GM19328 (cell line): ENCODE data around the gene TDRD6.

Experiments used
- ATAC-seq: cut with Tn5 transposase; IDR thresholded peaks from one replicate; pipeline ENCODE4 v1.9.1; 2021; ENCODE audit warnings: mild to moderate bottlenecking, moderate library complexity; ENCODE audit not compliant: unreplicated experiment

TDRD6 gene

GRCh38 chr6:46676604-46677313 lies 10.9 kb upstream of the TDRD6 start:
- no peak for ATAC-seq

GRCh38 chr6:46677314-46677654 lies 10.4 kb upstream of the TDRD6 start:
- no peak for ATAC-seq

- no peak for ATAC-seq
Observed at GRCh38 chr6:46684771-46685170, 2.9 kb upstream of the TDRD6 start.

GRCh38 chr6:46688117-46688965 lies 656 bp downstream of the TDRD6 start:
- ATAC-seq = no peak

DNA sequence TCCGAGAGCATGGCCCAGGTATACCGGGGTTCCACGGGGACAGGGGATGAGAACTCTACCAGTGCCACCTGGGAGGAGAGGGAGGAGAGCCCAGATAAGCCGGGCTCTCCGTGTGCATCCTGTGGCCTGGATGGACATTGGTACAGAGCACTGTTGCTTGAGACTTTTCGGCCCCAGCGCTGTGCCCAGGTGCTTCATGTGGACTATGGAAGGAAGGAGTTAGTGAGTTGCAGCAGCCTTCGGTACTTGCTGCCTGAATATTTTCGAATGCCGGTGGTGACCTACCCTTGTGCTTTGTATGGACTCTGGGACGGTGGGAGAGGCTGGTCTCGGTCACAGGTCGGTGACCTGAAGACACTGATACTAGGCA lies 1.3 kb downstream of the TDRD6 start:
- no peak for ATAC-seq

GRCh38 chr6:46689657-46690056 lies 2.0 kb downstream of the TDRD6 start:
- no peak for ATAC-seq

- no peak for ATAC-seq
Observed at GRCh38 chr6:46690141-46690755, 2.6 kb downstream of the TDRD6 start.

- no peak for ATAC-seq
Observed at GRCh38 chr6:46690911-46691451, 3.3 kb downstream of the TDRD6 start.

DNA sequence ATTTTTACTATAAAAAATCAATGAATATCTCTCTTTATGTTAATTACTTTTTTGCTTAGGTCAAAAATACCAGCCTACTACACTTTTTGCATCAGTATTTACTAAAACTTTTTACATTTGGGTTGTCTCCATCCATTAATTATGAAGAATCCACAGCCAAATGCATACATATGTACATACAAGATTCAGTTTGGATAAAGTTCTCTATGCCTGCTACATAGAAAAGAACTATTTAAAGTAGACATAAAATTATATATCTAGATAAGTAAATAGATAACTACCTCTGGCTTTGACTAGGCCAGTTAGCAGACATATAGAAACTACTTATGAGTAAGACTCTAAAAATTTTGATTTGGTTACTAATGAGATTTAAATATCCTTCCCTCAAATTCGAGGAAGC lies 12.3 kb downstream of the TDRD6 start:
- ATAC-seq = no peak

- ATAC-seq = no peak
Observed at GRCh38 chr6:46704562-46704961, 16.9 kb downstream of the TDRD6 start.

GRCh38 chr6:46706464-46706863 lies 18.8 kb downstream of the TDRD6 start:
- no peak for ATAC-seq

- ATAC-seq = no peak
Observed at GRCh38 chr6:46711491-46711890, 23.8 kb downstream of the TDRD6 start.

GRCh38 chr6:46715141-46715540 lies 27.5 kb downstream of the TDRD6 start:
- ATAC-seq = no peak

- no peak for ATAC-seq
Observed at GRCh38 chr6:46719099-46719498, 31.4 kb downstream of the TDRD6 start.

DNA sequence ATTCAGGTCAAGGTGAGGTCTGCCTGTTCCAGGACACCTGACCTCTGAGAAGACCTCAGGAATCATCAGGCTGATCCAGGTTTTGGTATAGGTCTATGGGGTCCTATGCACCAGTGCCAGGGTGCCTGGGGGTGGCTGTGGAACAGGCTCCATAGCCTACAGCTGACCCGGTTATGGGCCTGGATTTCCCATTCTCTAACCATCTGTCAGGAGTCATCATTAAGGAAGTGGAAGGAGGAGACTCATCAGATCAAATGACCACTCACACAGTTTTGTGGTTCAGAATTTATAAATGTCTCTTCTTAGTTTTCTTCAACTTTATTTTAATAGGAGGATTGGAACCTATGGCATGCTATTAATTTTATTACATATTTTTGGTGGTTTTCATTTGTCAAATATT lies 32.7 kb downstream of the TDRD6 start:
- no peak for ATAC-seq

DNA sequence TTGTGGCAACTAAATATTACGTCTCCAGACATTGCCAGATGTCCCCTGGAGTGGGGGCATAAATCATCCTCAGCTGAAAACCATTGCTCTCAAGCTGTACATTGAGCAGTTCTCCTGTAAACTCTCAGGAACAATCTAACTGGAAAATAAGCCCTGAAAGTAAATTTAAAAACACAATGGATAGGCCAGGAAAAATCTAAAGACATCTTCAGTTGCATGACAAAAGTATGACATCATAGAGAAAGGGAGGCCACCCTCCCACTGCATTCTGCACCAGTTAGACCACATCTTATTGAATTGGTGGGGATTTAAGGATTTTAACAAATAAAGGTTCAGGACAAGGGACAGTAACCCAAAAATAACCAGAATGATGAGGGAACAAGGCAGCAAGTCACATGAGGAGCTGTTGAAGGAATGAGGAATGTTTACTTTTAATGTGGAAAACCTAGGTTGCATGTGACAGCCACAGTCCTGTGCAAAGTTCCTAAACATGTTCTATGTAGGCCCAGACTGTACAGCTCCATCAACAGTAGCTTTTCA lies 42.2 kb downstream of the TDRD6 start:
- ATAC-seq = no peak

GRCh38 chr6:46730921-46731461 lies 43.3 kb downstream of the TDRD6 start:
- ATAC-seq = no peak

GRCh38 chr6:46733341-46733801 lies 45.7 kb downstream of the TDRD6 start:
- no peak for ATAC-seq

DNA sequence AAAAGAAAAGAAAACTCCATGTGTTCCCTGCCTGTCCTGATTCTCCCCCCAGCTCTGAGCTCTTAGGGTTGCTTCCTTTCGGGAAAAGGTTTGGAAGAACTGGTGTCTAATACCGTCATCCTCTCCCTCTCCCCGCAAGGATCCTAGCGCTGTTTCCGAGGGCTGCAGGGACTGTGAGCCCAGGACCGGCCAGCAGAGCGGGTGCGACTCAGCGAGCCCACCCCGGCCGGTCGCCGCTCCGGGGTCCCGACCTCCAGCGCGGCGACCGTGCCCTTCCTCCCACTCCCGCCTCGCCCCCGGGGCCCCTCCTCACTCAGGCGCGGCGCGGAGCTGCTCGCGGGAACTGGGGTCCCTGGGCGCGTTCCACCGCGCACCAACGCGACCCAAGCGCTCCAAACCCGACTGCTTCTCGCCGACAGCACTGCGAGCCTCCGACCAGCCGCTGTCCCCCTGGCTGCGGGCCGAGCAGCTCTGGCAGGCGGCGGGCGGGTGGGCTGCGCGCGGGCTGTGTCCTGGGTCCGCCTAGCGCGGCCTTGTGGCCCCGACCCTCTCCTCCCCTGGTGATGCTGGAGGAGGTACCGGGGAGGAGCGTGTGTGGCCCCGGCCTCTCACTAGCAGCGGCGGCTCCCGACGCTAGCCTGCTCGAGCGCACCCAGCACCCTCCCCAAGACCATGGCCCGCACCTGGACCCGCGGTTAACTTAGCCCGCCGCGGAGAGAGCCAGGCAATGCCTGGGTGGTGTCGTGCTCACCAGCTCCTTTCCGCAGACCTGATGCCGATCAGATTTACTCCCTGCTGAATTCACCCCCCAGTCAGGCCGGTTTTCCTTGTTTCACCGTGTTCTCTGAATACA lies 47.4 kb downstream of the TDRD6 start, which contains the start of gene PLA2G7:
Gene PLA2G7, minus strand, starts transcription at position 509 of the 853 bp plus-strand sequence. CDS start 12,484 bp downstream, outside the sequence.
- ATAC-seq = no peak

DNA sequence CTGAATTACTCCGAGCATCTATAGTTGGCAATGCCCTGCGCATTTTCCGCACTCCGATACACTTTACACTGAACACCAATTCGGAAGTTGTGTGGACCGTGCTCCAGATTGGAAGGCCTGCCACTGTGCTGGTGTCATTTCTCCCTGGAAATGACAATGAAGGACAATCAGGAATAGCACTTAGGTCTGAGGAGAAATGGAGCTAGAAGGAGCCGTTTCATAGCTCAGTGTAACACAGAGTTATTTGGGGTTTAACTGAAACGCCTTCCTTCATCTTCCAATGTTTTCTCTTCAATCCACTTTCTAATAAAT lies 48.0 kb downstream of the TDRD6 start:
- no peak for ATAC-seq
